SW480 (cell line): ENCODE measurements around the gene ERVFRD-1.
"Not testable (repeated sequence)": the region's sequence is repeated elsewhere in the genome, so short reads cannot be mapped to it uniquely, and the experiment has no call there.

Experiments
- DNase-seq: peaks from one replicate; pipeline ENCODE4 v3.0.0-alpha.2; 2016; ENCODE audit warnings: low spot score

The ERVFRD-1 gene

GRCh38 chr6:11087141-11087812, 24.2 kb downstream of the ERVFRD-1 start:
- DNase-seq, result not testable (repeated sequence)

DNA sequence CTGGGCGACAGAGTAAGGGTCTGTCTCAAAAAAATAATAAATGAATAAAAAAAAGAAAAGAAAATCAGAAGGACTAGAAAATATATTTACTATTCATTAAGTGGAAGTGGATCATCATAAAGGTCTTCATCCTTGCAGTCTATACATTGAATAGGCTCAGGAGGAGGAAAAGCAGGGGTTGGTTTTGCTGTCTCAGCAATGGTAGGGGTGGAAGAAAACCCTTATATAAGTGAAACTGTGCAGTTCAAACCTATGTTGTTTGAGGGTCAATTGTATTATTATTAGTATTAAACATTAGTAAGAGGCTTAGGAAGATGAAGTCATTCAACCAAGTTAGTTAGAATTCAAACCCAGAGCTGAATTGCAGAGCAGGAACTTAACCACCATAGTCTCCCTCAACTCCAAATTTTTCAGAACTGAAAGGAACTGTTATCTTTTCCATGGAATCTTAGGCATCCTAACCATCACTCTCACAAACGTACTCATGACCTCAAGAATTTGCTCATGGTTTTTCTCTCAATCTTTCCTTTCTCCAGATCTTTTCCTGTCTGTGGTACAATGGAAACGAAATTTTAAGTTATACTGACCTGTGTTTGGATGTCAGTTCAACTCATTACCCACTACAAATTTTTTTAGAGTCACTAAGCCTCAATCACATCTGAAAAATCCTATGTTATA, 25.6 kb downstream of the ERVFRD-1 start:
- no peak for DNase-seq

DNA sequence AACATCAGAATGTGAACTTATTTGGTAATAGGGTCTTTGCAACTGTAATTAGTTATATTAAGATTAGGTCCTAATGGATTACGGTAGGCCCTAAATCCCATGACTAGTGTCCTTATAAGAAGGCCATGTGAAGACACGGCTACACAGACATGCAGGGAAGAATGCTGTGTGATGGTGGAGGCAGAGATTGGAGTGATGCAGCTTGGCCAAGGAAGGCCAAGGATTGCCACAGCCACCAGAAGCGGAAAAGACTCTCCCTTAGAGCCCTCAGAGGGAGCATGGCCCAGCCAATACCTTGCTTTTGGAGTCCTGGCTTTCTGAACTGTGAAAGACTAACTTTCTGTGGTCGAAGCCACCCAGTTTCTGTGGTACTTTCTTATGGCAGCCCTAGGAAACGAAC, 27.6 kb downstream of the ERVFRD-1 start:
- DNase-seq, result no peak

- DNase-seq, result no peak
Observed at GRCh38 chr6:11083491-11083890, 28.0 kb downstream of the ERVFRD-1 start.

GRCh38 chr6:11080296-11080695, 31.2 kb downstream of the ERVFRD-1 start:
- DNase-seq, result no peak

- no peak for DNase-seq
Observed at GRCh38 chr6:11078266-11078665, 33.3 kb downstream of the ERVFRD-1 start.

DNA sequence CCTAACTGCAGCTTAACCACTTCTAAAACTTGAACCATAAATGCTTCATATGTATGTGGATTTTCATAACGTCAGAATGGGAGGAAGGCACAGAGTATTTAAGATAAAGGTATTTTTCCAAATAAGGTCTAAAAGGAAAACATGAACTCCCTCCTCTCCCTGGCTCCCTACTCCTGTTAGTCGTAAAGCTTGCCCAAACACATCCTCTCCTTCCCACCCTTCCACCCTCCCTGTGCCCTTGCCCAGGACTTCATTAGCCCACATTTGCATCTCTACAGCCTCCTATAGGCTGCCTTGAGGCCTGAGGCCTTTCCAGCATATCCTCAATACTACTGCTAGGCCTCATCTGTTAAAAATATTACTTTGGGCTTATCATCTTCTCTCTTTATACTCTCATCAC, 35.0 kb downstream of the ERVFRD-1 start:
- no peak for DNase-seq

DNA sequence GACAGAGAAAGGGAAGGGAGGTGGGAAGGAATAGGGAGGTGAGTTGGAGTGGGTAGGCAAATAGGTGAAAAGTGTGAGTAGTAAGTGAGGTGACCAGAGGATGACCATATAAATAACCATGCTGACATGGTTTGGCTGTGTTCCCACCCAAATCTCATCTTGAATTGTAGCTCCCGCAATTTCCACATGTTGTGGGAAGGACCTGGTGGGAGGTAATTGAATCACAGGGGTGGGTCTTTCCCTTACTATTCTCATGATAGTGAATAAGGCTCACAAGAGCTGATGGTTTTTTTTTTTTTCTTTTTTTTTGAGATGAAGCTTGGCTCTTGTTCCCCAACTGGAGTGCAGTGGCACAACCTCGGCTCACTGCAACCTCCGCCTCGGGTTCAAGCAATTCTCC, 39.4 kb downstream of the ERVFRD-1 start:
- DNase-seq, result no peak

DNA sequence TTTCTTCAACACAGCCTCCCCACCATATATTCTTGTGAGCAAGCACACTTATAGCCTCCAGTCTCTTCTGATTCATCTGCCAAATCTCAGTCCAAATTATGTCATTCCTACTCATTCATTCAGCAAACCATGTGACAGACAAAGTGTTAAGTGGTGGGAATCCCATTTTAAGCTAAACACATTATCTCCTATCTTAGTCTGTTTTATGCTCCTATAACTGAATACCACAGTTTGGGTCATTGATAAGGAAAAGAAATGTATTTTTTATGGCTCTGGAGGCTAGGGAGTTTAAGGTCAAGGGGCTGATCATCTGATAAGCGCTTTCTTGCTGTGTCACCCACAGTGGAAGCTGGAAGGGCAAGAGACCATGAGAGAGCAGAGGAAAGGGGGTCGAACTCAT, 41.8 kb downstream of the ERVFRD-1 start:
- DNase-seq, result no peak

DNA sequence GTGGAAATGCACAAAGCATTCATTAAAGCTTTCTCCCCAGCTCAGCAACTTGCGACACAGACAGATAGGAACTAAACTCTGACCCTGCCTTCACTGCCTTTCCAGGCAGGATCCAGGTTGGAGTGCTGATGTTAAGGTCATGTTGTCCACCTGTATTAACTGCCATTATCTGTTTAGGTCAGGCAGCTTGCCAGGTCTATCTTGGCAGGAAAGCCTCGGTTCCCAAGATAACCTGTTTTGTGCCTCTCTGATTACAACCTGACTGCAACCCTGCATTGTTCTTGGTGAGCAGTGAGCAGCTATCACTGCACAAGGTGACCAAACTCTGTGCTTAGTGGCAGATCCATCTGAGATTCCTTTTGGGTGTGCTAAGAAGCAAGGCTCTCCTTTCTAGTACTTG, 44.2 kb downstream of the ERVFRD-1 start:
- no peak for DNase-seq

- DNase-seq, result no peak
Observed at GRCh38 chr6:11066505-11067347, 44.8 kb downstream of the ERVFRD-1 start.

GRCh38 chr6:11065436-11066202, 45.9 kb downstream of the ERVFRD-1 start:
- no peak for DNase-seq

DNA sequence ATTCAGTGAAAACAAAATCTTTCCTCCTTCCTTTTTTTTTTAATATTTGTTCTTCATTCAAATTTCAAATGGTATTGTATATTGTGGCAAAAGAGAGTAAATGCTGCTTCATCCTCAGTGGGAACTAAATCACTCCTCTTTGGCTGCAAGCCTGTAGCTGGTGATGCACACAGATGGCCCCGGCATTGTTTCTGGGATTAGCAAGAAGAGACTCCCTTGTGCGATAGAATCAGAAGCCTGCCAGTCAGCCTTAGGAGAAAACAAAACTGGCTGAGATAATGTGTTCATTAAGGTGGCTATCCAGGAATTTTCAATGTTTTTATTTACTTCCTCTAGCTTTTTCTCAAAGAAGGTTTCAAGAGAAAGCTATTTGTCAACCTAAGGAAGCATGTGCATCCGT, 46.7 kb downstream of the ERVFRD-1 start:
- no peak for DNase-seq

DNA sequence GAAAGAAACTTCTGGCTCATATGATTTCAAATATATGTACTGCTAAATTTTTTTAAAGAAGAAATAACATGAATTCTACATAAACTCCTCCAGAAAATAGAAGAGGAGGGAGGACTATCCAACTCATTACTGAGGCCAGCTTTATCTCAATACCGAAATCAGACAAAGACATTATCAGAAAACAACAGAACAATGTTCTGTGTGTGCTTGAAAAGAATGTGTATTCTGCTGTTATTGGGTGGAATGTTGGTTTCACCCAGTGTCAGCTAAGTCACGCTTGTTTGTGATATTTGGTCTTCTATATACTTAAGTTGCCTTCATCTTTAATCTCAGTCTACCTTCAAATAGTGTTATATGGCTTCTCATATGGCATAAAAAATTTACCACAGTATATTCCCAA, 48.8 kb downstream of the ERVFRD-1 start:
- DNase-seq, result no peak

DNA sequence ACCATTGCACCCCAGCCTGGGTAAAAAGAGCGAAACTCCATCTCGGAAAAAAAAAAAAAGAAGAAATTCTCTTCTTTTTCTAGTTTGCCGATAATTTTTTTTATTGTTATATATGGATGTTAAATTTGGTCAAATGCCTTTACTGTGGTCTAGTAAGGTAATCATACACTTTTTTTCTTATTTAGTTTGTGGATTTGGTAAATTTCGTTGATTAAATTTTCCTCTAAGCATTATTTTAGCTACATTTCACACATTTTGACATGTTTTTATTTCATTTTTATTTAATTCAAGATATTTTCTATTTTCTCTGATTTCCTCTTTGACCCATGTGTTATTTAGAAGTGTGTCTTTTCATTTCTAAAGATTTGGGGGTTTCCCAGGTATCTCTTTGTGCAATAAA, 49.4 kb downstream of the ERVFRD-1 start:
- DNase-seq, result no peak

GRCh38 chr6:11058406-11058805, 53.1 kb downstream of the ERVFRD-1 start:
- DNase-seq, result no peak

DNA sequence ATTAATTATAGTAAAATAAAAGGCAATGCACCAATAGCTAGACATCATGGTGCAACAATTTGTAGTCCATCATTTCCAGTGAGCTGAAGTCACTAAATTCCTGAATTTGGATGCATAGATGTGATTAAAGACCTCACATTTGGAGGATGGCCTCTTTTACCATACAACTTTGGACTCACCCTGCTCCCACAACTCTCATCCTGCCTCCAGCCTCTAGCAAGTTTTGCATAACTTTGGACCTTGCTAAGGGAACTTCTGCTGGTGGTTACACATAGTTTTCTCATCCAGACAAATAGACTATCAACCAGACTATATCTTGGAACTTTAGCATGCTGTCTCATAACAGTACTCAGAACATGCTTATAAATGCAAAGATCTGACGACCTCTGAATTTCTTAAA, 54.7 kb downstream of the ERVFRD-1 start:
- DNase-seq, result no peak

- no peak for DNase-seq
Observed at GRCh38 chr6:11055127-11055627, 56.3 kb downstream of the ERVFRD-1 start.

GRCh38 chr6:11054722-11055121, 56.8 kb downstream of the ERVFRD-1 start:
- DNase-seq, result no peak

DNA sequence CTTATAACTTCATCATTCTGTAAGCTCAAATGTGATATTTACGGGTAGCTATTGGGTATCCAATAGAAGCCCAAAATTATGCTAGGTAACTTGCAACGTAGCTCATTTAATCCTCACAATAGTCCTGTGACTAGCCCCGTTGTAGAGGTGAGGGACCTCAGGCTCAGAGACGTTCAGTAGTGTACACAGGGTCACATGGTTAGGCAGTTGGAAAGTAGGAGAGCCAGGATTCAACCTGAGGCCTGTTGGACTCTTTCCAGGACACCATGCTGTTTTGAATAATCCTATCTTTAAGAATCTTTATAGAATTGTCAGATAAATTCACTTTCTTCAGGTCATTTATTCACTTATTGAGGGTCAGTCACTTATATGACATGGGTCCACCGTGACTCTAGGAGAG, 58.2 kb downstream of the ERVFRD-1 start:
- DNase-seq, result no peak
